ENCODE measurements around the gene NMRK1. TPM values are rescaled to one million over a fixed set of nuclear protein-coding genes. Genes with fewer than 3 reads are reported as not detected.

The NMRK1 gene
- polyA plus RNA-seq, 1 of the 3 experiments (the other 2 are of a cell fraction), result 8.4 TPM

- Histone ChIP-seq H3K4me2 (no peak overlapping the region), H3K4me3 (ENCODE audit: low read depth in 2 of 2, low read length in 1 of 2) (no peak overlapping the region), H3K9ac (no peak overlapping the region), H2AFZ (ENCODE audit: low read depth) (no peak overlapping the region), H3F3A (replicated peaks; ENCODE audit: insufficient read depth) (no peaks in the 10 kb centered on the region), H3K36me3 (replicated peaks in 1 of 2; ENCODE audit: control insufficient read depth in 1 of 2, insufficient read depth in 2 of 2, low read length in 1 of 2) (no peaks in the 10 kb centered on the region), H3K79me2 (ENCODE audit: insufficient read depth) (no peaks in the 10 kb centered on the region), H3K27ac (ENCODE audit: low read depth in 2 of 2, low read length in 1 of 2) (no peak overlapping the region), H3K9me3 (no peaks in the 10 kb centered on the region), H3K27me3 (ENCODE audit: insufficient read depth) (no peaks in the 10 kb centered on the region), H3K4me1 (ENCODE audit: control insufficient read depth in 1 of 2, insufficient read depth in 2 of 2, low read depth in 1 of 2, low read length in 1 of 2) (no peaks in the 10 kb centered on the region; a peak in 1 of 4 replicates), H4K20me1 (ENCODE audit: insufficient read depth) (no peaks in the 10 kb centered on the region), H3K9me2 (no peaks in the 10 kb centered on the region)
- no peak for TF ChIP-seq NFIC (IDR thresholded peaks at IDR 0.05; ENCODE audit: borderline replicate concordance)
- no peak for TF ChIP-seq CHD2 (IDR thresholded peaks at IDR 0.05; ENCODE audit: low read length, partially characterized antibody)
- no peak for TF ChIP-seq REST (IDR thresholded peaks at IDR 0.05; ENCODE audit: low read depth, low read length)
- no peak for TF ChIP-seq MAX (IDR thresholded peaks at IDR 0.05; ENCODE audit: low read depth)
- TF ChIP-seq PBX3 (IDR thresholded peaks at IDR 0.05), result no peak
- no peak for TF ChIP-seq NRF1 (IDR thresholded peaks at IDR 0.05; ENCODE audit: low read depth, low read length)
- TF ChIP-seq MEF2A (IDR thresholded peaks at IDR 0.05; ENCODE audit: borderline replicate concordance, low read depth), result no peak
- TF ChIP-seq RCOR1 (IDR thresholded peaks at IDR 0.05; ENCODE audit: low read length), result no peak
- no peak for TF ChIP-seq RFX5 (IDR thresholded peaks at IDR 0.05; ENCODE audit: low read length)
- no peak for TF ChIP-seq EP300 (IDR thresholded peaks at IDR 0.05; ENCODE audit: borderline replicate concordance in 1 of 2, low read depth in 1 of 2, low read length in 1 of 2)
- no peak for TF ChIP-seq GABPA (IDR thresholded peaks at IDR 0.05; ENCODE audit: low read depth)
- TF ChIP-seq FOXJ3 (CRISPR knock-in tag; IDR thresholded peaks at IDR 0.05), result no peak
- TF ChIP-seq RAD21 (IDR thresholded peaks at IDR 0.05; ENCODE audit: low read length), result no peak
- TF ChIP-seq CTCF (IDR thresholded peaks at IDR 0.05), result no peak
- ChIA-PET POLR2A (no interaction called here), CTCF (interaction anchor here (5.1 kb wide), 1 partner anchor 308 kb away, joined by 27 read pairs; no protein-coding TSS in a partner anchor)
- DNase-seq, result no peak
- WGBS (ENCODE audit: low lambda C conversion rate), result 2% methylated on average over 2 of the region's 2 CpGs
Measured at GRCh38 chr9:75081632-75082031, 6.3 kb downstream of the NMRK1 start.
